Measurements from ENCODE around the gene LMF1. TPM values are rescaled to one million over a fixed set of nuclear protein-coding genes. Genes with fewer than 3 reads are reported as not detected.
"Not testable (repeated sequence)": the region's sequence is repeated elsewhere in the genome, so short reads cannot be mapped to it uniquely, and the experiment has no call there.

The LMF1 gene
- total RNA-seq, 1 donor from 2014 or later: 3.6 TPM

- DNase-seq (ENCODE audit: low read depth in 2 of 2): no peak
Observed at GRCh38 chr16:832652-833336, 138.0 kb downstream of the LMF1 start.

- no peak for DNase-seq (ENCODE audit: low read depth in 2 of 2)
Observed at GRCh38 chr16:831571-832413, 139.0 kb downstream of the LMF1 start.

- no peak for DNase-seq (ENCODE audit: low read depth in 2 of 2)
Observed at GRCh38 chr16:830871-831570, 139.8 kb downstream of the LMF1 start.

GRCh38 chr16:830107-830870, 140.5 kb downstream of the LMF1 start:
- DNase-seq (ENCODE audit: low read depth in 2 of 2): no peak

GRCh38 chr16:828891-829290, 141.9 kb downstream of the LMF1 start:
- DNase-seq (ENCODE audit: low read depth in 2 of 2): no peak

GRCh38 chr16:827513-827912, 143.3 kb downstream of the LMF1 start:
- DNase-seq (ENCODE audit: low read depth in 2 of 2): no peak

GRCh38 chr16:825341-826061, 145.3 kb downstream of the LMF1 start:
- DNase-seq (ENCODE audit: low read depth in 2 of 2): no peak

GRCh38 chr16:824601-825000, 146.2 kb downstream of the LMF1 start:
- DNase-seq (ENCODE audit: low read depth in 2 of 2): no peak

- no peak for DNase-seq (ENCODE audit: low read depth in 2 of 2)
Observed at GRCh38 chr16:824194-824593, 146.6 kb downstream of the LMF1 start.

- DNase-seq (ENCODE audit: low read depth in 2 of 2): no peak
Observed at GRCh38 chr16:822909-823297, 147.9 kb downstream of the LMF1 start.

GRCh38 chr16:822174-822908, 148.4 kb downstream of the LMF1 start:
- DNase-seq (ENCODE audit: low read depth in 2 of 2): no peak

- no peak for DNase-seq (ENCODE audit: low read depth in 2 of 2)
Observed at GRCh38 chr16:821751-822150, 149.0 kb downstream of the LMF1 start.

GRCh38 chr16:820748-821147, 150.0 kb downstream of the LMF1 start:
- DNase-seq (ENCODE audit: low read depth in 2 of 2): no peak

GRCh38 chr16:820044-820408, 150.8 kb downstream of the LMF1 start:
- DNase-seq (ENCODE audit: low read depth in 2 of 2): not testable (repeated sequence)

- DNase-seq (ENCODE audit: low read depth in 2 of 2): no peak
Observed at GRCh38 chr16:819336-820043, 151.3 kb downstream of the LMF1 start.

GRCh38 chr16:818592-818991, 152.2 kb downstream of the LMF1 start:
- no peak for DNase-seq (ENCODE audit: low read depth in 2 of 2)

- DNase-seq (ENCODE audit: low read depth in 2 of 2): no peak
Observed at GRCh38 chr16:818132-818531, 152.7 kb downstream of the LMF1 start.

GRCh38 chr16:817001-817906, 153.5 kb downstream of the LMF1 start:
- DNase-seq (ENCODE audit: low read depth in 2 of 2): no peak

- no peak for DNase-seq (ENCODE audit: low read depth in 2 of 2)
Observed at GRCh38 chr16:815861-816260, 154.9 kb downstream of the LMF1 start.
